ENCODE results near the gene PREB.
"Not testable (repeated sequence)": the region's sequence is repeated elsewhere in the genome, so short reads cannot be mapped to it uniquely, and the experiment has no call there.

Gene PREB, protein sequence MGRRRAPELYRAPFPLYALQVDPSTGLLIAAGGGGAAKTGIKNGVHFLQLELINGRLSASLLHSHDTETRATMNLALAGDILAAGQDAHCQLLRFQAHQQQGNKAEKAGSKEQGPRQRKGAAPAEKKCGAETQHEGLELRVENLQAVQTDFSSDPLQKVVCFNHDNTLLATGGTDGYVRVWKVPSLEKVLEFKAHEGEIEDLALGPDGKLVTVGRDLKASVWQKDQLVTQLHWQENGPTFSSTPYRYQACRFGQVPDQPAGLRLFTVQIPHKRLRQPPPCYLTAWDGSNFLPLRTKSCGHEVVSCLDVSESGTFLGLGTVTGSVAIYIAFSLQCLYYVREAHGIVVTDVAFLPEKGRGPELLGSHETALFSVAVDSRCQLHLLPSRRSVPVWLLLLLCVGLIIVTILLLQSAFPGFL

DNA sequence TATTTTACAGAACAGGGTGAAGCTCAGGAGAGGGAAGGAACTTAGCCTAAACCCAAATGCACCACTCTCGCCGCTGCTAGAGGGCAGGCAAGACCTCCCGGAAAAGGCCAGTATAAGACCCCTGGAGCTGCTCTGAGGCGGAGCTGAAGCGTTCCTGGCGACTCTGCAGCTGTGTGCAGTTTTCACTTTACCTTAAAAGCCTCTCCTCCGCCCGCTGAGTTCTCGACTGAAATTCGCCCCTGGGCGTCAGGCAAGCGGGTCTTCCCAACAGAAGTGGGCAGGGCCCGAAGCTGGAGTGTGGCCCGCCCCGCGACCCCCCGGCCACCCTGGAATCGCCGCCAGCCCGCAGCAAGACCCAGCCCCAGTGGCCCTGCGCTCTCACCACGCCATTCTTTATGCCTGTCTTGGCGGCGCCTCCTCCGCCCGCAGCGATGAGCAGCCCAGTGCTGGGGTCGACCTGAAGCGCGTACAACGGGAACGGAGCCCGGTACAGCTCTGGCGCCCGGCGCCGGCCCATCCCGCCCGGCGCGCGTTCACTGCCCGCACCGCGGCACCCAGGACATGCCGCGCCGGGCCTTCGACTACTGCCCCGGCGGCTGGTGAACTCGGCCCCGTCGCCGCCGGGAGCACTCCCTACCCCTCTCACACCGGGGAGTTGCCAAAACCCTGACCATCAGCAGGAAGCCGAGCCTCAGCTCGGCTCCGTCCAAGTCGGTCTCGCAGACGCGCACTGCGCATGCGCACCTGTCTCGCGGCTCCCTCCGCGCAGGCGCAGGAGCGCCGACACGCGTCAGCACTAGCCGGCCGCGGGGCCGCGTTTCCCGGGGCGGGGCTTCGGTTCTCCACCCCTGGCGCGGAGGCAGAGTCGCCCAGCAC, at the start of gene PREB:
Gene PREB, minus strand, starts transcription at position 732 of the 876 bp plus-strand sequence. Its CDS starts 215 bp downstream, at position 517.
- peak; percentile 95 for DNase-seq (ENCODE audit: low spot score)

DNA sequence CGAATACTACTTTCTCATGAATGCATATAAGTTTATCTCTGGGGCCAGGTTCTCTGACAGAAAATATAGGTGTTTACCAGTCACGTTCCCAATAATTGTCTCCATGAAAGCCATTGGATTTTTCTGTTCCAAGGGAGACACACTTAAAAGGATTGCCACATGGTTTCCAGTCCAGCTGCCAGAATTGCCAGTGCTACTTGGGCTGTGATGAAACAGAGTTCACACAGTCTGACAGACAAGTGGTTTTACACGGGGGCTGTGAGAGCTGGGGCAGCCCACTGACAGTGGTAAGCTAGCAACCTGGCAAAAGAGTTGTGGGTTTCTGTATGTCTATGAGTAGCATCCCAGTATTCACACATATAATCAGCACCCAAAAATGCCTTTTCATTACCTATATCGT, 49.7 kb upstream of the PREB start:
- DNase-seq (ENCODE audit: low spot score) = no peak

DNA sequence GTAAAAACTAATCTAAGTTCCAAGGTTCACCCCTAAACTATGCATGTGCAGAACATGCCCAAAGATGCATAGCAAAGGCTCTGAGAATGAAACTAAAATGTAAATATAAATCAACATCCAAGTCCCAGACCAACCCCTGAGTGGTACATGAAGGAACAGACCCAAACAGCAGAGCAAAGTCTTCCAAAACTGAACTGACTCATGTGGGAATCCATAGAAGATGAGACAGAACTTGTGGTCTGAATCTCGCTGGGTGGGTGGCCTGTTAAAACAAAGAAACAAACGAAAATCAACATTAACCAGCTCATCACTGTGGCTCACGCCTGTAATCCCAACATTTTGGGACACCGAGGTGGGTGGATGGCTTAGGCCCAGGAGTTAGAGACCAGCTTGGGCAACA, 47.9 kb upstream of the PREB start:
- no peak for DNase-seq (ENCODE audit: low spot score)

DNA sequence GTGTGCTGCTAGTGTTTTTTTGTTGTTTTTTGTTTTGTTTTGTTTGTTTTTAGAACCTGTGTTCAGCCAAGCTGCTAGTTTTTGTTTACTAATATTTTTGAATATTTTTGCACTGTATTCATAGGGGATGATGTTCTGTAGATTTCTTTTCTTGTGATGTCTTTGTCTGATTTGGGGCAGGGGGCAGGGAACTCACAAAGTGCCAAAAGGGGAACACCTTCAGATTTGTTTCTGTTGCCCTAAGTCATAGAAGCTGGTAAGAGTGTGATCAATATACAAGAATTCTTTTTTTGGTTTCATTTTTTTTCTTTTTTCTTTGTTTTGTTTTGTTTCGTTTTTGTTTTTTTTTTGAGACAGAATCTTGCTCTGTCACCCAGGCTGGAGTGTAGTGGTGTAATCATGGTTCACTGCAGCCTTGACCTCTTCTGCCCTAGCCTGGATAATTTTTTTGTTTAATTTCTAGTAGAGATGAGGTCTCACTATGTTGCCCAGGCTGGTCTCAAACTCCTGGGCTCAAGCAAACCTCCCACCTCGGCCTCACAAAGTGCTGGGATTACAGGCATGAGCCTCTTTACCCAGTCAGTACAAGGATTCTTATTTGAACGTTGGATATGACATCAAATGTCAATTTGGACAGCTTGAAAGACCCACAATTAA, 45.0 kb upstream of the PREB start:
- no peak for DNase-seq (ENCODE audit: low spot score)

DNA sequence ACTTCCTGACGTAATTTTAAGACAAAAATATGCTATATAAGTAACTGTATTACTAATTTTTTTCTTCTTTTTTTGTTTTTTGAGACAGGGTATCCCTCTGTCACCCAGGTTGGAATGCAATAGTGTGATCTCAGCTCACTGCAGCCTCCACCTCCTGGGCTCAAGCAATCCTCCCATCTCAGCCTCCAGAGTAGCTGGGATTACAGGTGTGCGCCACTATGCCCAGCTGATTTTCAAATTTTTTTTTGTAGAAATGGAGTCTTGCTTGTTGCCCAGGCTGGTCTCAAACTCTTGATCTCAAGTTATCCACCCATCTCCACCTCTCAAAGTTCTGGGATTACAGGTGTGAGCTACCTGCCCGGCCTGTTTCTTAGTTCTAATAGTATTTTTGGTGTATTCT, 44.0 kb upstream of the PREB start:
- no peak for DNase-seq (ENCODE audit: low spot score)

DNA sequence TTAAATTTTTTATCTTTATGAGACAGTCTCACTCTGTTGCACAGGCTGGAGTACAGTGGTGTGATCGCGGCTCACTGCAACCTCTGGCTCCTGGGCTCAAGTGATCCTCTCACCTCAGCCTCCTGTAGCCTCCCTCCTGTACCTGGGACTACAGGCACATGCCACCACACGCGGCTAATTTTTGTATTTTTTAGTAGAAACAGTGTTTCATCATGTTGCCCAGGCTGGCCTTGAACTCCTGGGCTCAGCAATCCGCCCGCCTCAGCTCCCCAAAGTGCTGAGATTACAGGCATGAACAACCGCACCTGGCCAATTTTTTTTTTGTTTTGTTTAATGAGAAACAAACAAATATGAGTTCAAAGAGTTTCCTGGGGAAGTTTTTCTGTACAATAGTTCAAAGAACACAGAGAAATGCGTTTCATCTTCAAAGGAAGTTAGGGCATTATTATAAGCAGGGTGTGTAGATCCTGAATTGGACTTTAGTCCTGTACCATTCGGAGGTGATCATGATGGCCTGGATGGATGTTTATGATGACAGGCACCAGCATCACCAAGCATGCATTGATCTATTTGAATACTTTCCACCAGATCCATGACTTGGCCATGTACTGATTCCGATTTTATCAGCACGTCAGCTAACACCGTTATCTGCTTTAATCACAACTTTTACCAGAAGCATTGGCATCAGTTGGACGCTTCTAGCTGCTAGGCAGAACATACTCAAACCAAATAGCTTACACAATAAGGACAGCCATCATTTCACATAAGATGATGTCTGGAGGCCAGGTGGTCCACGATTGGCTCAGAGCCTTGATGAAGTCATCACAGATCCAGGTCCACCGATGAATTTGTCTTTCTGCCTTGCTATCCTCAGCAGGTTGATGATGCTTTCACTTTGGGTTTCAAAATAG, 43.3 kb upstream of the PREB start:
- no peak for DNase-seq (ENCODE audit: low spot score)

DNA sequence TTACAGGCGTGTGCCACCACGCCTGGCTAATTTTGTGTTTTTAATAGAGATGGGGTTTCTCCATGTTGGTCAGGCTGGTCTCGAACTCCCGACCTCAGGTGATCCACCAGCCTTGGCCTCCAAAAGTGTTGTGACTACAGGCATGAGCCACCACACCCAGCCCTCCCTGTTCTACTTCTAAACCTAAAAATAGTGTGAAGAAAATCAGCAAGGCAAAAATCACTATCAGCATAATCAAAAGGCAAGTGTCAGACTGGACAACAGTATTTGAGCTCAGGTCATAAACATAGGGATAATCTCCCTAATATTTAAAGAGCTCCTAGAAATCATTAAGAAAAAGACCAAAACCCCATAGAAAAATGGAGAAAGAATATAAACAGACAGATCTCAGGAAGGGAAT, 41.3 kb upstream of the PREB start:
- not testable (repeated sequence) for DNase-seq (ENCODE audit: low spot score)

DNA sequence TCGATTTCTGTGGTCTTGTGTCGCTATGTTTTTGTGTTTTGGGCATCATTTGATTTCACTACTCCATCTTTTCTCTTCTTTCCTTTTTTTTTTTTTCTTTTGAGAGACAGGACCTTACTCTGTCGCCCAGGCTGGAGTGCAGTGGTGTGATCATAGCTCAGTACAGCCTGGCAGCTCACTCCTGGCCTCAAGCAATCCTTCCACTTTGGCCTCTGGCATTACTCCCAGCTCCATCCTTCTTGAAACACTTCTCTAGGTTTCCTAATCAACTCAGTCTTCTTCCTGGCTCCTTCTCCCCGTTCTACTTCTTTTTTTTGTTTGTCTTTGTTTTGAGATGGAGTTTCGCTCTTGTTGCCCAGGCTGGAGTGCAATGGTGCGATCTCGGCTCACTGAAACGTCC, 40.9 kb upstream of the PREB start:
- DNase-seq (ENCODE audit: low spot score) = no peak

DNA sequence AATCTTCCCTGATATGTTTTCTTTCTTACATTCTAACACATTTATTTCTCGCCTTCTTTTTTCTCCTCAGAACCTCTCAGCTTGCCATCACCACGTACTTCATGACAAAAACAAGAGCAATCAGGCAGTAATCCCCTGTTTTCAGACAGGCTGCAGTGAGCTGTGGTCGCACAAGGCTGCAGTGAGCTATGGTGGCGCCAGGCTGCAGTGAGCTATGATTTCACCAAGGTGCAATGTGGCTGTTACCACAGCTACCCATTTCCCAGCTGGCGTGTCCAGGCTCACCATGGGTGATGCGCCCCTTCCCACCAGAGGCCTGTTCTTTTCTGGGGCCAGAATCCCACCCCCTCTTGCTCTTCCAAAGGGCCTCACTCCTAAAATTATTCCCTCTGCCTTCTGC, 40.2 kb upstream of the PREB start:
- no peak for DNase-seq (ENCODE audit: low spot score)

DNA sequence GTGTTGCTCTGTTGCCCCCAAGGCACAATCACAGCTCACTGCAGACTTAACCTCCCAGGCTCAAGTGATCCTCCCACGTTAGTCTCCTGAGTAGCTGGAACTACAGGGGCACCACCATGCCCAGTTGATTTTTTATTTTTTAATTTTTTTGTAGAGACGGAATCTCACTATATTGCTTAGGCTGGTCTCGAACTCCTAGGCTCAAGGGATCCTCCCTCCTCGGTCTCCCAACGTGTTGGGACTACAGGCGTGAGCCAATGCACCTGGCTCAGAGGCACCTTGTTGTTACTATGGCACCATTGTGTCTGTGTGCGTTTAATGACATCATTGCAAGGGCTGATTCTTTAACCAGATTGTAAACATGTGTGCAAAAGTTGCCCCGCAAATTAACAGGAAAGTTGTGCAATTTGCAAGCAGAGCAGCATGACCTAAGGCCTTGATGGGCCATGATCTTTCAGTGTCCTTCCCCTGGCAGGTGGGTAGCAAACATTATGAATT, 37.0 kb upstream of the PREB start:
- DNase-seq (ENCODE audit: low spot score) = no peak

DNA sequence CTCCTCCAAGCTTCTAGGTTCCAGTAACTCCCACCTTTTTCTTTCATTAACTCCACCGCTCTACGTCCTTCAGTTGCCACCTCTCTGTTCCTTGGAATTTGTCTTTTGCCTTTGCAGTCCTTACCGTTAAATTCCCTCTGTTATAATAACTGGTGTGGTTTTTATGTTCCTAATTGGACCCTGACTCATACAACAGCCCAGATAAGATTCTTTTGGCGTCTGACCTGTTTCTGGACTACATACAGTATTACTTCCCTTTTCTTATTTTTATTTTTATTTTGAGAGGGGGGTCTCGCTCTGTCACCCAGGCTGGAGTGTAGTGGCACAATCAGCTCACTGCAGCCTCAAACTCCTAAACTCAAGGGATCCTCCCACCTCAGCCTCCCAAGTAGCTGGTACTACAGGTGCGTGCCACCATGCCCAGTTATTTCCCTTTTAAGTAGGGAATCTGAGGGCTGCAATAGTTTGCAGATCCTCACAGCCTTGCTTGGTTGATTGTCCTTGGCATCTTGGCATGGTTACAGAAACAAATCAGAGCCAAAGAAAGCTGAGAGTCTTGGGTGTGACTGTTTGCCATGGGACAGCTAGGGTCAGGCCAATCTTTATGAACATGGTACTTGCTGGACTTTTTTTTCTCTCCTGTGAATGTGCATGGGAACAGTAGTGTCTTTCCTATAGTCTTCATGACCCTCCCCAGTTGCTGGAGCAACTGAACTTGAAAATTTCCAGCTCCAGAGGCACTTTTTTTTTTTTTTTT, 36.3 kb upstream of the PREB start:
- DNase-seq (ENCODE audit: low spot score) = no peak

DNA sequence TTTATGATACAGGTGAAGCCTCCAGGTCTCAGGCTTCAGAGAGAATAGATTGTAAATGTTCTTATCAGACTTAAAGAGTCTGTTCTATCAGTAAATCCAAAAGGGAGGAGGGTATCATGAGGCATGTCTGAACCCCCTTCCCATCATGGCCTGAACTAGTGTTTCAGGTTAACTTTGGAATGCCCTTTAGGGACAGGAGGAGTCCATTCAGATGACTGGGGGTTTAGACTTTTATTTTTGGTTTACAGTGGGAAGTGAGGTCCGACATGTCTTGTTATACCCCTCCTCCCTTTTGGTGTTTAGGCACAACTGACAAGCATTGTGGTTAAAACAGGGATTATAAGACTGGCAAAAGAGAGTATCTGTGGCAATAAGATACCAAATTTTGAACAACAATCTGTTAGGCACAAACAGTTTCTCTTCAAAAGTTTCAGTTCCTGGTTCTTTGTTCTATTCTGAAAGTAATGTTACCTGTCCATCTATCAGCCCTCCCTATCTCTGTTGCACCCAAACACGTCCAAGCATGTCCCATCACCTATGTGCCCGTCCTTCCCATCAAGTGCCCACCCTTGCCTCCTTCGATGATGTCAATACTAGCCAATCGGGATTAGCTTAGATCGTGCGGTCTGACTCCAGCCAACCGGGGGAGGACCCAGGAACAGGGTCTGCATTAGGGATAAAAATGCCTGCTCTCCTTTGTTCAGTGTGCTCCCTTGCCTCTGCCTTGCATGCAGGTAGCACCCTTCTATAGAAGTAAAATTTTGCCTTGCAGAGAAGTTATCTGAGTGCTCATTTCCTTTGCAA, 30.7 kb upstream of the PREB start:
- no peak for DNase-seq (ENCODE audit: low spot score)

DNA sequence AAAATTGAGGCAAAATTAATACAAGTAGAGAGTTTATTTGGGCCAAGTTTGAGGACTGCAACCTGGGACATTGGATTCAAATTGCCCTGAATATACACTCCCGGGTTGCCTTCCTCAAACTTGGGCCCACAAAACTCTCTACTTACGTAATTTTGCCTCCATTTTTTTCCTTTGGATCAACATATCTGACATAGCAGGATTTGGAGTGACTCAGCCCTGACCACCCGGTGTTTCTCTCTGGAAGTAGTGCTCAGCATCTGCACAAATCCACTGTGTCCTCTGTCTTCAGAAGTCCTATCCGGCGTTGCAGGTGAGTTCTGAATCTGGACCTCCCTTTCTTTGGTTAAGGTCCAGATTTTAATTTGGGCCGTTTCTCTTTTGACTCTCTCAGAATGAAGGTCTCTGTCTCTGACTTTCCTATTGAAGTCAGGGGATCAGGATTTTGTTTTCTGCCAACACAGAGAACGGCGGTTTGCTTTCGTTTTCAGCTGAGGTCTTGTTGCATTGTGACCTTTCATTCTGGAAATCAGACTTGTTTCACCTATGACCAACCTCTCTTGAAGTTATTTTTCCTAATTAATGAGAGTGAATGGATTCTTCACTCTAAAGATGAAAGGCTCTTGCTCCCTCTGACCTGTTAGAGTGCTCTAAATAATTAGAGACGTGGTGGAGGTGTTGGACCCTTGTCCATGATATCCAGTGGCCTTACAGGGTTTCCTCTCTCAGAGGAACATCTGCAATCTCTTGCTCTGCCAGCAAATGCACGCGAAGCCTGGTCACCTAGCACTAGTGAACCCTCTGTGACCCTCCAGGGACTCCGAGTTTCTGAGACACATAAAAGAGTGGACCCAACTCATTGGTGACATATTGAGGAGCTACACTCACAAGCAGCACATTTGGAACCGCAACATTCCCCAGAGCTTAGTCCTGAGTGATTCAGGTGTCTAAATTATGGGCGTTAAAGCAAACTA, 28.0 kb upstream of the PREB start:
- no peak for DNase-seq (ENCODE audit: low spot score)

DNA sequence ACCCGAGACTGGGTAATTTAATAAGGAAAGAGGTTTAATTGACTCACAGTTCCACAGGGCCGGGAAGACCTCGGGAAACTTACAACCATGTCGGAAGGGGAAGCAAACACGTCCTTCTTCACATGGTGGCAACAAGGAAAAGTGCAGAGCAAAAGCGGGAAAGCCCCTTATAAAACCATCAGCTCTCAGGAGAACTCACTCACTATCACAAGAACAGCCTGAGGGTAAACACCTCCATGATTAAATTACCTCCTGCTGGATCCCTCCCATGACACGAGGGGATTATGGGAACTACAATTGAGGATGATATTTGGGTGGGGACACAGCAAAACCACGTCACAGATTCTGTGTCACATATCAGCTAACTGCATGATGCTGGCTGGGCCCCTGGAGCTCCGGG, 25.8 kb upstream of the PREB start:
- no peak for DNase-seq (ENCODE audit: low spot score)

DNA sequence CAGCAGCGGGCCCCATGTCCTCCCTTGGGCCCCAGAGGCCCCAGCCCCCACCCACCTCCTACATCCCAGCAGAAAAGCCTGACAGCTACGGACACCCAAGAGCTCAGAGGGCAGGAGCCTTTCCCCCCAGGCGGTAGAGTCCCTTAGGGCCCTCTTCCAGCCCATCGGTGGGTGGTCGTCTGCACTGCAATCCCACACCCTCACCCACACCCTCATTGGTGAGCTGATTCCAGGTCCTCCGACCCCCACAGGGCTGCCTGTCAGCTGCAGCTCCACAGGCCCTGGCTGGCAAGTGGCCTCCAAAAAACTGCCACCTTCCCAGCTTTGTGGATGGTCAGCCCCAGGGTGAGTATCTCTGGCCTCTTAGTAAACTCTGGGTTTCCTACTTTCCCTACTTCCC, 24.8 kb upstream of the PREB start:
- no peak for DNase-seq (ENCODE audit: low spot score)

DNA sequence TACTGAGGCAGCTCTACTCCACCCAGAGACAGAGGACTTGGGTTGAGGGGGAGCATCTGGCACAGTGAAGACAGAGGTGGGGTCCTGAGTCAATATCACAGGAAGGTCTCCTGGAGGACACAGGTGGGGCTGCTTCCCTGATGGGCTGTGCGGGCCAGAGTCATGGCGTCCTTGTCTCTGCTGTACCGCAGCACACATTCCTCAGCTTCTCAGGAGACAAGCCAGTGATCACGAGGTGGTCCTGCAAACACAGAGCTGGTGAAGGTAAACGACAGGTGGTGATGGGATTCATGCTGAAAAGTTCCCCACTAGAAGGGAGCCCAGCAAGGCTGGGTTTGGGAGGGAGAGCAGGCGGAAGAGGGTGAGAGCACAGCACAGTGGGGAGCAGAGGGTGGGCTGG, 24.0 kb upstream of the PREB start:
- no peak for DNase-seq (ENCODE audit: low spot score)

DNA sequence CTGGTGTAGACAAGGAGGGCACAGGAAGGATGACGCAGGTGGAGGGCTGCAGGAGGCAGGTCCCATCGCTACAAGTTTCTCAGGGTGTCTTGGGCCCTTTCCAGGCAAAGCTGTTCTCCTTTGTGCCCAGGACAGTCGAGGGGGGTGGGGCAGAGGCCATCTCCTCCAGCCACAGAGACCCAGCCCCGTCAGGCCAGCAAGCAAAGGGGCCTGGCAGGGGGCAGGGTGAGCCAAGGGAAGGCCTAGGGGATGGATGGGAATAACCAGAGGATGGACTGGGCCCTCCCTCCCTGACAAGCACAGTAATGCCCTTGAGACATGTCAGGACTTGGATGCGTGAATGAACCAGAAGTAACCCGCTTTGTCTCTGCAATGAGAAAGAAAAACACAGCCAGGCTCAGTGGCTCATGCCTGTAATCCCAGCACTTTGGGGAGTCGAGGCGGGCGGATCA, 20.7 kb upstream of the PREB start:
- no peak for DNase-seq (ENCODE audit: low spot score)

DNA sequence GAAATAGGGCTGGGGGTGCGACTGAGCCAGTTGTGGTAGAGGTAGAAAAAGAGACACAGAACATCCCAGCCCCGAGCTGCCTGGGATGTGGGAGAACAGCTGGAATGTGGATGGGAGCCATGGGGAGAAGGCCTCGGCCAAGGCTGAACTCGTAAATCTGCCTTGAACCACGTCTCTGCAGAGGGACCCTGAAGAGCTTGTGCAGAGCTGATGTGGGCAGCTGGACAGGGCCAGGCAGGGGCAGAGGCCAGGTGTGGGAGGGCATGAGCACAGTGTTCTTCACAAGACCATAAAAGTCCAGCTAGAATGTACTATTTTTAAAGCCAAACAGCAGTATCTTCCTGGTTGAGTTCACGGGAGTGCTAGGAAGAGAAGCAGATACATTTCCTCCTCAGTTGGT, 20.1 kb upstream of the PREB start:
- DNase-seq (ENCODE audit: low spot score) = no peak

Data from putamen (tissue), 1 donor.